H1 (cell line): ENCODE measurements around the gene SMG5. TPM values are rescaled to one million over a fixed set of nuclear protein-coding genes. Genes with fewer than 3 reads are reported as not detected.

Experiments used
- polyA plus RNA-seq, 7 experiments: library from polyadenylated mRNA; depleted of rRNA in 3 of 7; stranded (reverse) in 5 of 7; unstranded in 2 of 7; fragments of >200 nt in 5 of 7; fragments of 200-250 nt in 2 of 7; gene quantifications; 1 replicate in 5 of 7; 2 replicates in 1 of 7; 4 replicates in 1 of 7; pipeline versions ENCODE4 v1.2.1 to v1.2.3, GENCODE V29; 2011 to 2013; ENCODE audit warnings: missing spikeins in 2 of 7, mixed read lengths in 2 of 7
- total RNA-seq: library from RNA; stranded (reverse); fragmentation: NEBNext Ultra II Directional; extraction: Animal tissue kit (Norgen Biotek cat#: 25700); gene quantifications from 2 replicates; pipeline ENCODE4 v1.2.1, GENCODE V29; 2021
- TF ChIP-seq, protein P1 (sequence below): fragments of 300-600 bp; sonication (generic); IDR thresholded peaks from 2 replicates; pipeline ENCODE4 v1.7.1; 2012; ENCODE audit warnings: low read length, moderate library complexity, mild to moderate bottlenecking, inconsistent platforms; ENCODE audit not compliant: insufficient replicate concordance

Gene SMG5
- total and polyA plus RNA-seq, 2 of the 8 experiments (the other 6 are each of a cell fraction or from before 2014, with no cell fraction given): 32.7 to 98.0 TPM

DNA sequence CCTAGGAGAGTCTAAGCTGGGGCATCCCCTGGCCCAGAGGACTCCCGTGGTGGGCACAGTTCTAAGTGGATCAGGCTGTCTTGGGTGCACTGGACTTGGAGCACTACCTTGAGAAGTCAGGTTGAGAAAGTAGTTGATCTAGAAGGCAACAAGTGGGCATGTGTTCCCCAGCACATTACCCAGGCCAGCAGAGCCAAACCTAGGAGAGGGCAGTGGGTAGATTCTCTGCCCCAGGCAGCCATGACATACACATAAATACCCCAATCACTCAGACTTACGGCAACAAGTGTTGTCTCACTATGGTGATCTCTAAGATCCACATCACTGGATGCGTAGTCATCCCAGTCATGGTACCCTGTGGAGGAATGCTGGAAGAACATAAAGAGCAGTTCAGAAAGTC is 71.4 kb downstream of the SMG5 start (continued):
- TF ChIP-seq, protein P1, sequence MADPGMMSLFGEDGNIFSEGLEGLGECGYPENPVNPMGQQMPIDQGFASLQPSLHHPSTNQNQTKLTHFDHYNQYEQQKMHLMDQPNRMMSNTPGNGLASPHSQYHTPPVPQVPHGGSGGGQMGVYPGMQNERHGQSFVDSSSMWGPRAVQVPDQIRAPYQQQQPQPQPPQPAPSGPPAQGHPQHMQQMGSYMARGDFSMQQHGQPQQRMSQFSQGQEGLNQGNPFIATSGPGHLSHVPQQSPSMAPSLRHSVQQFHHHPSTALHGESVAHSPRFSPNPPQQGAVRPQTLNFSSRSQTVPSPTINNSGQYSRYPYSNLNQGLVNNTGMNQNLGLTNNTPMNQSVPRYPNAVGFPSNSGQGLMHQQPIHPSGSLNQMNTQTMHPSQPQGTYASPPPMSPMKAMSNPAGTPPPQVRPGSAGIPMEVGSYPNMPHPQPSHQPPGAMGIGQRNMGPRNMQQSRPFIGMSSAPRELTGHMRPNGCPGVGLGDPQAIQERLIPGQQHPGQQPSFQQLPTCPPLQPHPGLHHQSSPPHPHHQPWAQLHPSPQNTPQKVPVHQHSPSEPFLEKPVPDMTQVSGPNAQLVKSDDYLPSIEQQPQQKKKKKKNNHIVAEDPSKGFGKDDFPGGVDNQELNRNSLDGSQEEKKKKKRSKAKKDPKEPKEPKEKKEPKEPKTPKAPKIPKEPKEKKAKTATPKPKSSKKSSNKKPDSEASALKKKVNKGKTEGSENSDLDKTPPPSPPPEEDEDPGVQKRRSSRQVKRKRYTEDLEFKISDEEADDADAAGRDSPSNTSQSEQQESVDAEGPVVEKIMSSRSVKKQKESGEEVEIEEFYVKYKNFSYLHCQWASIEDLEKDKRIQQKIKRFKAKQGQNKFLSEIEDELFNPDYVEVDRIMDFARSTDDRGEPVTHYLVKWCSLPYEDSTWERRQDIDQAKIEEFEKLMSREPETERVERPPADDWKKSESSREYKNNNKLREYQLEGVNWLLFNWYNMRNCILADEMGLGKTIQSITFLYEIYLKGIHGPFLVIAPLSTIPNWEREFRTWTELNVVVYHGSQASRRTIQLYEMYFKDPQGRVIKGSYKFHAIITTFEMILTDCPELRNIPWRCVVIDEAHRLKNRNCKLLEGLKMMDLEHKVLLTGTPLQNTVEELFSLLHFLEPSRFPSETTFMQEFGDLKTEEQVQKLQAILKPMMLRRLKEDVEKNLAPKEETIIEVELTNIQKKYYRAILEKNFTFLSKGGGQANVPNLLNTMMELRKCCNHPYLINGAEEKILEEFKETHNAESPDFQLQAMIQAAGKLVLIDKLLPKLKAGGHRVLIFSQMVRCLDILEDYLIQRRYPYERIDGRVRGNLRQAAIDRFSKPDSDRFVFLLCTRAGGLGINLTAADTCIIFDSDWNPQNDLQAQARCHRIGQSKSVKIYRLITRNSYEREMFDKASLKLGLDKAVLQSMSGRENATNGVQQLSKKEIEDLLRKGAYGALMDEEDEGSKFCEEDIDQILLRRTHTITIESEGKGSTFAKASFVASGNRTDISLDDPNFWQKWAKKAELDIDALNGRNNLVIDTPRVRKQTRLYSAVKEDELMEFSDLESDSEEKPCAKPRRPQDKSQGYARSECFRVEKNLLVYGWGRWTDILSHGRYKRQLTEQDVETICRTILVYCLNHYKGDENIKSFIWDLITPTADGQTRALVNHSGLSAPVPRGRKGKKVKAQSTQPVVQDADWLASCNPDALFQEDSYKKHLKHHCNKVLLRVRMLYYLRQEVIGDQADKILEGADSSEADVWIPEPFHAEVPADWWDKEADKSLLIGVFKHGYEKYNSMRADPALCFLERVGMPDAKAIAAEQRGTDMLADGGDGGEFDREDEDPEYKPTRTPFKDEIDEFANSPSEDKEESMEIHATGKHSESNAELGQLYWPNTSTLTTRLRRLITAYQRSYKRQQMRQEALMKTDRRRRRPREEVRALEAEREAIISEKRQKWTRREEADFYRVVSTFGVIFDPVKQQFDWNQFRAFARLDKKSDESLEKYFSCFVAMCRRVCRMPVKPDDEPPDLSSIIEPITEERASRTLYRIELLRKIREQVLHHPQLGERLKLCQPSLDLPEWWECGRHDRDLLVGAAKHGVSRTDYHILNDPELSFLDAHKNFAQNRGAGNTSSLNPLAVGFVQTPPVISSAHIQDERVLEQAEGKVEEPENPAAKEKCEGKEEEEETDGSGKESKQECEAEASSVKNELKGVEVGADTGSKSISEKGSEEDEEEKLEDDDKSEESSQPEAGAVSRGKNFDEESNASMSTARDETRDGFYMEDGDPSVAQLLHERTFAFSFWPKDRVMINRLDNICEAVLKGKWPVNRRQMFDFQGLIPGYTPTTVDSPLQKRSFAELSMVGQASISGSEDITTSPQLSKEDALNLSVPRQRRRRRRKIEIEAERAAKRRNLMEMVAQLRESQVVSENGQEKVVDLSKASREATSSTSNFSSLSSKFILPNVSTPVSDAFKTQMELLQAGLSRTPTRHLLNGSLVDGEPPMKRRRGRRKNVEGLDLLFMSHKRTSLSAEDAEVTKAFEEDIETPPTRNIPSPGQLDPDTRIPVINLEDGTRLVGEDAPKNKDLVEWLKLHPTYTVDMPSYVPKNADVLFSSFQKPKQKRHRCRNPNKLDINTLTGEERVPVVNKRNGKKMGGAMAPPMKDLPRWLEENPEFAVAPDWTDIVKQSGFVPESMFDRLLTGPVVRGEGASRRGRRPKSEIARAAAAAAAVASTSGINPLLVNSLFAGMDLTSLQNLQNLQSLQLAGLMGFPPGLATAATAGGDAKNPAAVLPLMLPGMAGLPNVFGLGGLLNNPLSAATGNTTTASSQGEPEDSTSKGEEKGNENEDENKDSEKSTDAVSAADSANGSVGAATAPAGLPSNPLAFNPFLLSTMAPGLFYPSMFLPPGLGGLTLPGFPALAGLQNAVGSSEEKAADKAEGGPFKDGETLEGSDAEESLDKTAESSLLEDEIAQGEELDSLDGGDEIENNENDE: no peak
